Measurements from ENCODE around the gene NR3C1.

NR3C1 gene

GRCh38 chr5:143372187-143372829 is 31.2 kb downstream of the NR3C1 start:
- H3K27ac ChIP-seq, result no peak overlapping the region
- TF ChIP-seq CTCF (IDR thresholded peaks at IDR 0.05) (no peak), ZFX (IDR thresholded peaks at IDR 0.05; ENCODE audit: borderline replicate concordance) (no peak)

GRCh38 chr5:143370440-143370839 is 33.0 kb downstream of the NR3C1 start:
- no peak for TF ChIP-seq CTCF (IDR thresholded peaks at IDR 0.05)
- TF ChIP-seq ZFX (IDR thresholded peaks at IDR 0.05; ENCODE audit: borderline replicate concordance), result no peak

DNA sequence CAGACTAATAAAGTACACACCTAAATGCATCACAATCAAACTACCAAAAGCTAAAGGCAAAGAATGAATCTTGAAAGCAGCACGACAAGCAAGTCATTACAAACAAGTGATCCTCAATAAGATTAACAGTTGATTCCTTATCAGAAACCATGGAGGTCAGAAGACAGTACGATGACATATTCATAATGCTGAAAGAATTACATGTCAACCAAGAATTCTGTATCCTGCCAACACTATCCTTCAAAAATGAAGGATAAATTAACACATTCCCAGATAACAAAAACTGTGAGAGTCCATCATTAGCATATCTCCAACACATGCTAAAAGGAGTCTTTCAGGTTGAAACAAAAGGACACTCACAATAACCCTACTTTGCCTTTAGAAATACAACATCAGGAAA is 39.4 kb downstream of the NR3C1 start:
- TF ChIP-seq CTCF (IDR thresholded peaks at IDR 0.05), result no peak
- TF ChIP-seq ZFX (IDR thresholded peaks at IDR 0.05; ENCODE audit: borderline replicate concordance), result no peak
- no peak overlapping the region for H3K27ac ChIP-seq

More at GRCh38 chr5:143370440-143370839, 33.0 kb downstream of the NR3C1 start:
- H3K27ac ChIP-seq, result no peak overlapping the region

DNA sequence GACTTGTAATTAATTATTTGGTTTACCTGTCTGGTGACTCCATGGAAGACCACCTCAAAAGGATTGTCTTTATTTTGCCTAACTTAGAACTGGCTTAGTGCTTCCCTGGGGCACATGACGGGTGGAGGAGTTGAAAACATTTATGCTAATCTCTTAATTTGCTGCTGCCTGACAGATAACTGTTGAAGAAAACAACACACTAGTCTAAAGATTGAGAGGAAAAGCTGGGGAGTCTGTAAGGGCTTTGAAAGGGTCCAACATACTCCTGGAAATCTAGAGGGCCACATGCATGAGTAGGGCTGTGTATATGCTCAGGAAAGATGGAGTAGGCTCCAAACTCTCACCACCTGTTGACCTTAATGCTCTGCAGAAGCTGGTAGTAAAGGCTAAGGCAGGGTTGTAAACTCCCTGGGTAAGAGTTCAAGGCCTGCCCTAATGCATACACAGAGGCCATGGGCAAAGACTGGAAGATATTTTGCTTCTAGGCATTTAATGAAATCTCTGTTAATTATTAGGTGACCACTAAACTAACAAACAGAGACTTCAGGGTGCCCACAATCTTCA is 40.7 kb downstream of the NR3C1 start:
- no peak overlapping the region for H3K27ac ChIP-seq

GRCh38 chr5:143361438-143361837 is 42.0 kb downstream of the NR3C1 start:
- TF ChIP-seq CTCF (IDR thresholded peaks at IDR 0.05) (no peak), ZFX (IDR thresholded peaks at IDR 0.05; ENCODE audit: borderline replicate concordance) (no peak)
- H3K27ac ChIP-seq, result no peak overlapping the region

More for the DNA sequence above, 40.7 kb downstream of the NR3C1 start:
- no peak for TF ChIP-seq CTCF (IDR thresholded peaks at IDR 0.05)
- TF ChIP-seq ZFX (IDR thresholded peaks at IDR 0.05; ENCODE audit: borderline replicate concordance), result no peak

GRCh38 chr5:143360755-143361154 is 42.7 kb downstream of the NR3C1 start:
- no peak for TF ChIP-seq ZFX (IDR thresholded peaks at IDR 0.05; ENCODE audit: borderline replicate concordance)
- TF ChIP-seq CTCF (IDR thresholded peaks at IDR 0.05), result no peak
- H3K27ac ChIP-seq, result no peak overlapping the region

- TF ChIP-seq ZFX (IDR thresholded peaks at IDR 0.05; ENCODE audit: borderline replicate concordance) (no peak), CTCF (IDR thresholded peaks at IDR 0.05) (no peak)
- no peak overlapping the region for H3K27ac ChIP-seq
Observed at GRCh38 chr5:143359869-143360268, 43.6 kb downstream of the NR3C1 start.

Measured in 22Rv1 (cell line).